ENCODE data around the gene CD244. TPM values are rescaled to one million over a fixed set of nuclear protein-coding genes. Genes with fewer than 3 reads are reported as not detected.
A peak's percentile ranks its signal among the peaks of the same experiment; 100 is the strongest.

CD244 gene
- total RNA-seq, 1 donor from 2014 or later: not detected

- Mint-ChIP-seq H3K9me3 (ENCODE audit: unreplicated experiment) (no peaks in the 10 kb centered on the region), H3K4me1 (ENCODE audit: unreplicated experiment) (no peaks in the 10 kb centered on the region), H3K27ac (ENCODE audit: unreplicated experiment) (no peak overlapping the region), H3K4me3 (ENCODE audit: unreplicated experiment) (no peak overlapping the region), H3K27me3 (ENCODE audit: unreplicated experiment) (peaks cover 2% of the 10 kb centered on the region), H3K36me3 (ENCODE audit: unreplicated experiment) (no peaks in the 10 kb centered on the region)
- TF ChIP-seq, protein P1, sequence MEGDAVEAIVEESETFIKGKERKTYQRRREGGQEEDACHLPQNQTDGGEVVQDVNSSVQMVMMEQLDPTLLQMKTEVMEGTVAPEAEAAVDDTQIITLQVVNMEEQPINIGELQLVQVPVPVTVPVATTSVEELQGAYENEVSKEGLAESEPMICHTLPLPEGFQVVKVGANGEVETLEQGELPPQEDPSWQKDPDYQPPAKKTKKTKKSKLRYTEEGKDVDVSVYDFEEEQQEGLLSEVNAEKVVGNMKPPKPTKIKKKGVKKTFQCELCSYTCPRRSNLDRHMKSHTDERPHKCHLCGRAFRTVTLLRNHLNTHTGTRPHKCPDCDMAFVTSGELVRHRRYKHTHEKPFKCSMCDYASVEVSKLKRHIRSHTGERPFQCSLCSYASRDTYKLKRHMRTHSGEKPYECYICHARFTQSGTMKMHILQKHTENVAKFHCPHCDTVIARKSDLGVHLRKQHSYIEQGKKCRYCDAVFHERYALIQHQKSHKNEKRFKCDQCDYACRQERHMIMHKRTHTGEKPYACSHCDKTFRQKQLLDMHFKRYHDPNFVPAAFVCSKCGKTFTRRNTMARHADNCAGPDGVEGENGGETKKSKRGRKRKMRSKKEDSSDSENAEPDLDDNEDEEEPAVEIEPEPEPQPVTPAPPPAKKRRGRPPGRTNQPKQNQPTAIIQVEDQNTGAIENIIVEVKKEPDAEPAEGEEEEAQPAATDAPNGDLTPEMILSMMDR (IDR thresholded peaks at IDR 0.05): no peak
- peak; percentile 76 for DNase-seq (ENCODE audit: extremely low spot score, unreplicated experiment)
Observed at GRCh38 chr1:160846281-160846680, 16.4 kb downstream of the CD244 start.

DNA sequence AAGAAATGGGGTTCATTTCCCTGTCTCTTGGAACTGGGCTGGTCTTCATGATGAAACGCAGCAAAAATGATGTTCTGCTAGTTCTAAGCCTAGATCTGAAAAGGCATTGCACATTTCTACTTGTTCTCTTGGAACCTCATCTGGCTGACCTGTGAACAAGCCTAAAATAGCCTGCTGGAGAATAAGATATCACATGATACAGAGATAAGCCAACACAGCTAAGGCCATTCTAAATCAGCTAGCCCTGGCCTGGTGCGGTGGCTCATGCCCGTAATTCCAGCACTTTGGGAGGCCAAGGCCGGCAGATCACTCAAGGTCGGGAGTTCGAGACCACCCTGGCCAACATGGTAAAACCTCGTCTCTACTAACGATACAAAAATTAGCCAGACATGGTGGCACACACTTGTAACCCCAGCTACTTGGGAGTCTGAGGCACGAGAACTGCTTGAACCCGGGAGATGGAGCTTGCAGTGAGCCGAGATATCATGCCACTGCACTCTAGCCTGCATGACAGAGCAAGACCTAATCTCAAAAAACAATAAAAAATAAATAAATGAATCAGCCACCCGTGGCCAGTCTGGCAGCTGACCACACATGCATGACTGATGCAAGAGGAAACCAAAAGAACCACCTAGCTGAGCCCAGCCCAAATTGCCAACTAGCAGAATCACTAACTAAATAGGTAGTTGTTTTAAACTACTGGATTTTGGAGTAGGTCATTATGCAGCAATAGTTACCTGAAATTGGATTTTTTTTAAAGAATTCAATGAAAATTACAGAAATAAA lies 18.0 kb downstream of the CD244 start:
- no peak overlapping the region for H3K4me3 Mint-ChIP-seq (ENCODE audit: unreplicated experiment)
- TF ChIP-seq, protein P1 (IDR thresholded peaks at IDR 0.05): no peak
- no peaks in the 10 kb centered on the region for H3K9me3 Mint-ChIP-seq (ENCODE audit: unreplicated experiment)
- no peaks in the 10 kb centered on the region for H3K36me3 Mint-ChIP-seq (ENCODE audit: unreplicated experiment)
- H3K4me1 Mint-ChIP-seq (ENCODE audit: unreplicated experiment): no peaks in the 10 kb centered on the region
- no peak overlapping the region for H3K27ac Mint-ChIP-seq (ENCODE audit: unreplicated experiment)
- H3K27me3 Mint-ChIP-seq (ENCODE audit: unreplicated experiment): peaks cover 2% of the 10 kb centered on the region
- DNase-seq (ENCODE audit: extremely low spot score, unreplicated experiment): peak; percentile 27

DNA sequence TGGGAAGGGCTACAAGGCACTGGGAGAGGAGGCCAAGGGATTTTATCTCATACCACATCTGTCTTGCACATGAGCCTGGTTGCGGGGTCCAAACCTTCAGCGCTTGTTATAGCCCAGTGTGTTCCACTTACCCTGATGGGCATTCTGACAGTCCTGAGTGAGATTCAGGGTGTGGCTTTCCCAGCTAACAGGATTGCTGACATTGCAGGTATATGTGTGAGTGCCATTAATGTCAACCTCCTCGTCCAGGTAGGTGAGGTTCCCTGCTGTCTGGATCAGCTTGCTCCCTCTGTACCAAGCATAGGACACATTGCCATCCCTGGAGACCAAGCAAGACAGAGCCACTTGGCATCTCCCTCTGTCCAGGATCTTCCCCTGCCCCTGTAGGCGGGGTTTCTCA lies 21.6 kb downstream of the CD244 start:
- Mint-ChIP-seq H3K27me3 (ENCODE audit: unreplicated experiment) (peaks cover 2% of the 10 kb centered on the region), H3K4me1 (ENCODE audit: unreplicated experiment) (no peaks in the 10 kb centered on the region), H3K9me3 (ENCODE audit: unreplicated experiment) (no peaks in the 10 kb centered on the region), H3K36me3 (ENCODE audit: unreplicated experiment) (no peaks in the 10 kb centered on the region), H3K27ac (ENCODE audit: unreplicated experiment) (no peak overlapping the region), H3K4me3 (ENCODE audit: unreplicated experiment) (no peak overlapping the region)
- DNase-seq (ENCODE audit: extremely low spot score, unreplicated experiment): no peak
- TF ChIP-seq, protein P1 (IDR thresholded peaks at IDR 0.05): no peak

DNA sequence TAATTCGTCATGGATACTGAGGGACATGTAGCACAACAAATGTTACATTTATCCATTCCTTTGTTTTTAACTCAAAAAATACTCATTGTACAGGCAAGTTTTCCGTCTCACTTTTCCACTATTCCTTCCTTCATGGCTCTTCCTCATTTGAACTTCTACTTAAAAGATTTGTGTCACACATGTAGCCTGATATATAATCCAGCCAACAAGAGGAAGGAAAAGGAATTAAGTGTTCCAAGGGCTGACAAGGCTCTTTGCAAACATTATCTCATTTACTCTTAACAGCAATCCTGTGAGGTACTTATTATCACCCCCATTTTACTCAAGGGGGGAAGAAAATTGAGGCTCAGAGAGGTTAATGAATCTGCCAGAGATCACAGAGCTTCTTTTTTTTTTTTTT lies 22.9 kb downstream of the CD244 start:
- peaks cover 2% of the 10 kb centered on the region for H3K27me3 Mint-ChIP-seq (ENCODE audit: unreplicated experiment)
- TF ChIP-seq, protein P1 (IDR thresholded peaks at IDR 0.05): no peak
- H3K9me3 Mint-ChIP-seq (ENCODE audit: unreplicated experiment): no peaks in the 10 kb centered on the region
- H3K36me3 Mint-ChIP-seq (ENCODE audit: unreplicated experiment): no peaks in the 10 kb centered on the region
- no peak overlapping the region for H3K27ac Mint-ChIP-seq (ENCODE audit: unreplicated experiment)
- H3K4me1 Mint-ChIP-seq (ENCODE audit: unreplicated experiment): no peaks in the 10 kb centered on the region
- H3K4me3 Mint-ChIP-seq (ENCODE audit: unreplicated experiment): no peak overlapping the region
- no peak for DNase-seq (ENCODE audit: extremely low spot score, unreplicated experiment)

DNA sequence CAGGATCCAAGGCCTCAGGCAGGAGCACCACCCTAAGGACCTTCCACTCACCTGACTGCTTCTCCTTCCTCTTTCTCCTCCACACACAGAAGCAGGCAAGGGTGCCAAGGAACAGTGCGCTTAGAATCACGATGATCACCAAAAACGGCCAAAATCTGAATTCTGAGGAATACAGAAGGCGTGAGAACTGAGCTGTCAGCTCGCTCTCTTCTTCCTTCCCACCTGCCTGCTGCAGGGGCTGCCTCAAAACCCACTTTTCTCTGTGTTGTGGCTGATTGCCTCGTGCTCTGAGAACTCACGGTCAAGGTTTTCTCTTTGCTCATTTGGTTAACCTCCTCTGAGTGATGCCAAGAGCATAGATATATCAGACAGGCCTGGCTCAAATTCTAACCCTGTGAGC lies 23.8 kb downstream of the CD244 start:
- H3K36me3 Mint-ChIP-seq (ENCODE audit: unreplicated experiment): no peaks in the 10 kb centered on the region

More for the DNA sequence above, 23.8 kb downstream of the CD244 start:
- H3K27me3 Mint-ChIP-seq (ENCODE audit: unreplicated experiment): peaks cover 2% of the 10 kb centered on the region
- H3K4me1 Mint-ChIP-seq (ENCODE audit: unreplicated experiment): no peaks in the 10 kb centered on the region
- no peak overlapping the region for H3K4me3 Mint-ChIP-seq (ENCODE audit: unreplicated experiment)
- TF ChIP-seq, protein P1 (IDR thresholded peaks at IDR 0.05): no peak
- H3K9me3 Mint-ChIP-seq (ENCODE audit: unreplicated experiment): no peaks in the 10 kb centered on the region
- H3K27ac Mint-ChIP-seq (ENCODE audit: unreplicated experiment): no peak overlapping the region
- DNase-seq (ENCODE audit: extremely low spot score, unreplicated experiment): no peak

Measured in osteocyte (in vitro differentiated cells).